Activated T-cell treated with anti-CD3 and anti-CD28 coated beads for 24 hours (primary cell): Measurements from ENCODE around the gene SERBP1.
A peak's percentile ranks its signal among the peaks of the same experiment; 100 is the strongest.
"Not testable (repeated sequence)": the region's sequence is repeated elsewhere in the genome, so short reads cannot be mapped to it uniquely, and the experiment has no call there.

Experiments used
- DNase-seq: peaks from one replicate; pipeline ENCODE4 v3.0.0-alpha.2; 2020; ENCODE audit warnings: low read depth

Gene SERBP1

DNA sequence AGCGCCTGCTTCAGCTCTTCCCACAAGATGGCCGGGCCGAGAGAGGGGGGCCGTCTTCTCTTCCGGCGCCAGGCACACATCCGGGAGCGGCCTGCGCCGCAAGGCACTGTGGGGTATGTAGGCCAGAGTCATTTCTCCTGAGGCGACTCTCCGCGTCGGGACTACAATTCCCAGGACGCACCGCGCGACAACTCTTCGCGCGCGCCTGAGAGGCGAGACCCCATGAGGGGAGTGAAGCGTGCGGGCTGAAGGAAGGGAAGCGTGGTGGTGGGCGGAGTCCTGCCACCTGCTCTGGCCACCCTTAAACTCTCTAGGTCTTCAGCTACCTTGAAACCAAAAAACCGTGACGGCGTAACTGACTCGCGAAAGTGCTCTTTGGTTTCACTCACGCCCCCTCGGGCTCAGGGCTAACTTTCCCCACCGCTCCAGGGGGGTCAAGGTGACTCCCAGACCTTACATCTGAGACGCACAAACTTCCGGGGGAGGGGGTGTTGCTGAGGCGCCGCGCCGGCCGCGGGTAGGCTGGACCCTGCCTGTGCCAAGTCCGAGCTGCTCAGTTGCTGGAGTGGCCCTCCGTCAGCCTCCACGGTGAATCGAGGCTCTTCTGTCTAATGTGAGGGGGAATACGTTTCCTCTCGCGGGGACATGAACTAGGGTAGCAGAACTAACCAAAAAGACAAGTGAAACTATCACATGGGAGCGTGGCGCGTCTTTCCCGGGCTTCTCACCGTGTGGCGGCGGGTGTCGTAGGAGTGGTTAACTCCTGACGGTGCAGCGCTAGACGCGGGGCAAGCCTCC, at the start of gene SERBP1:
SERBP1 (minus strand) TSS at position 45 of the 798 bp plus-strand sequence. CDS start 102 bp downstream, outside the sequence.
- DNase-seq, result peak; percentile 92

DNA sequence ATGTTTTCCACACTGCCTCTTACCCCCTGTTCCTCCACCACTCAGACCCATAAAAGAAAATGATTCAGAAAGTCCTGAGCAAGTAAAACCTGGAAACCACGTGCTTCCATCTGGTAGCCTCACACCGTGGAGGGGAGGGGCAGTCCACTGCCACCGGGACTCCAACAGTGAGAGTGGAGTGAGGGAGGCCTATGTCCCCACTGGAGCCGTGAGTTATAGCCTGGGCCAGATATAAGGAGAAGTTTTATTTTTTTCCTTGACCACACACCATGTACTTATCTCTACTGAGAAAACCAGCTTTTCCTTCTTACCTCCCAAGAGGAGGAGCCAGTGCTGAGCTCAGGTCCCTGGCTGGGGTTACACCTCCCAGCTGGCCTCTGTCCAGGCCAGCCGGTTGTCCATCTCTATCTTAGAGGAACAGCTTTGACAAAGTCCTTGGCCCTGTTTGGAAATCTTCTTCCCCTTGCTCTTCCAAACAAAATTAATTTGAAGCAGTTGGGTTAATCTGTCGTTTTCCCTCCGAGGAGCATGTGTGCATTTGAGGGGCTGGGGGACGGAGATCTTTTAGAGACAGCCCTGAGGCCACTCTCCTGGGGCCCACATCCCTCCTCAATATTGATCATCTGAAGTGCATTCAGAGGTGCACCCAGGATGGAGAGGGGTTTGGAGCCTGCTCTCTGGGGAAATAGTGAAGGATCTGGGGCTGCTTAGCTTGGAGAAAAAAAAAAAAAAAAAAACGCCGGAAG, 49.1 kb upstream of the SERBP1 start:
- no peak for DNase-seq

DNA sequence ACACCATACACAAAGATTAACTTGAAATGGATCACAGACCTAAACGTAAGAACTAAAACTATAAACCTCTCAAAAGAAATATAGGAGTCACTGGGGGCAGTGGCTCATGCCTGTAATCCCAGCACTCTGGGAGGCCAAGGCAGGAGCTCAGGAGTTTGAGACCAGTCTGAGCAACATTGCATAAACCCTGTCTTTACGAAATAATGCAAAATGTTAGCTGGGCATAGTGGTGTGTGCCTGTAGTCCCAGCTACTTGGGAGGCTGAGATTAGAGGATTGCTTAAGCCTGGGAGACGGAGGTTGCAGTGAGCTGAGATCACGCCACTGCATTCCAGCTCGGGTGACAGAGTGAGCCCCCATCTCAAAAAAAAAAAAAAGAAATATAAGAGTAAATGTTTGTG, 46.7 kb upstream of the SERBP1 start:
- DNase-seq, result no peak

DNA sequence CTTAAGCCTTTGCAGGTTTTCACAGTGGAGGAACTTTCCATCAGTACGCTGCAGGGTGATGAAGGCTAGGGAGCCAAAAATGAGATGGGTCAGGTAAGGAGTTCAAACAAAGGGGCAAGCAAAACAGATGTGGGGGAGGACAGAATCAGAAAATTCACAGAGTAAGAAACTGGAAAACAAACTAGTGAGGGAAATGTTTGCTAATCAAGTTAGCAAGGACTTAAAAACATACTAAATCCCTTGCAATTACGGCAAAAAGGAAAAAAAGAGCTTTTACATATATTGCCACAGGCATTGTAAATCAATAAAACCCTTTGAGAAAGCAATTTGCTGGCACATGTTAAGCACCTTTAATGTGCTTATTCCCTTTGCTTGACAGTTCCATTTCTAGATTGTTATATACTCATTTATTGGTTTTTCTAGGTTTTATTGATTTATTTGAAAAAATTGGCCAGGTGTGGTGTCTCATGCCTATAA, 45.8 kb upstream of the SERBP1 start:
- no peak for DNase-seq

- no peak for DNase-seq
These were observed 41.9 kb upstream of the SERBP1 start for GRCh38 chr1:67472056-67472455.

DNA sequence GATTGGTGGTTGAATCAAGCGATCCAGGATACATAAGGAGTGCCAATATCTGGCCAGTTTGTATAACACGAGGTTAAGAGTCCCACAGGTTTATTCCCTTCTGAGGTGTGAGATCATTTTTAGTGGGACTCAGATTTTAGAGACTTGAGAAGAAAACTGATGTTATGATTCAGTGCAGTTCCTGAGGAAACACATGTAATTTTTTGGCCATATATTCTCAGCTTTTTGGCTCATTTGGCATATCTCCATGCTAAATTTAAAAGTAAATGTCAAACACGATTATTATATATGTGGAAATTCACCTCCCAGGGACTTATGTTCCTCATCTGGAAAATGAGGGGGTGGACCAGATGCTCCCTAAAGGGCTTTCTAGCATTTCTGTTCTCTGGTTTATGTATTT, 39.2 kb upstream of the SERBP1 start:
- no peak for DNase-seq

DNA sequence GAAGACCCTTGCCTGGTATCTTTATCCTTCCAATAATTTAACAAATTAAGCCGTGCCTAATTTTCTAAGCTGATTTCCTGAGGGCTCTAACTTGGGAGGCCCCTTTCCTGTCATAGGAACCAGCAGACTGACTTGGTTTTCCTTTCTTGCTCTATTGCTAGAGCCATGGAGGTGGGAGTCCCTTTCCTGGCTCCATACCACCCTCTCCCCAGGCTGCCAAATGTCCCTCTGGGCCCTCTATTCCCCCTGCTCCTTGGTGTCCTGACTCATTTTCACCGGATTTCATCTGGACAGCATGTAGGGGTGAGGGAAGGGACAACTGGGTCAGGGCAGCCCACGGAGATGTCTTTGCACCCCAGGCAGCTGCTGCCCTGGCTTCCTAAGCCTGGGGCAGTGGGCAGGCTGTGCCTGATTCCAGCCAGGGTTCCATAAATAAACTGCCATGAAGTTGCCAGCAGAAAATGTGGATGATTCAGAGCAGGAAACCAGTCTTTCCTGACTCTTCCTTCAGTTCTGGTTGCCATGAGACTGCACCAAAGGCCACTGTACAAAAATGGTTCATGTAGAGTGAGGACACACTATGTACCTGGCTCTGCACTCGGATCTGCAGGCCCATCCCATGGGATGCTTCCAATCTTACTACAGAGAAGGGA, 38.0 kb upstream of the SERBP1 start:
- DNase-seq, result no peak

DNA sequence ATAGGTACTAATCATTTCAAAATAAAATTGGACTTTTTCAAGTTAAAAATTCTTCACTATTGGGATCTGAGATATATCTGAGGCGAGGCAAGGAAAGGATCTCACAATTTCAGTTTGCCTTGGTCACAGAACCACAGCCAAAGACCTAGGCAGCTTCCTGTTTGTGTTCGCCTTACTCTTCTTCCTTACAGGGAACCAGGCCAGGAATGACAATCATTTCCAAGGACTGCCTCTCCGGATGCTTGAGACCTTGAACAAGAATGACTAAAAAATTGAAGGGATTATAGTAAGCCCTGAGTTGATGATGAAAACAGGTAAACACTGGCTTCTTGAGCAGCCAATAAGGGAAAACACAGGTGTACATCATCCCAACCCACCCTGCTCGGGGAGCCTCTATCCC, 35.2 kb upstream of the SERBP1 start:
- DNase-seq, result no peak

DNA sequence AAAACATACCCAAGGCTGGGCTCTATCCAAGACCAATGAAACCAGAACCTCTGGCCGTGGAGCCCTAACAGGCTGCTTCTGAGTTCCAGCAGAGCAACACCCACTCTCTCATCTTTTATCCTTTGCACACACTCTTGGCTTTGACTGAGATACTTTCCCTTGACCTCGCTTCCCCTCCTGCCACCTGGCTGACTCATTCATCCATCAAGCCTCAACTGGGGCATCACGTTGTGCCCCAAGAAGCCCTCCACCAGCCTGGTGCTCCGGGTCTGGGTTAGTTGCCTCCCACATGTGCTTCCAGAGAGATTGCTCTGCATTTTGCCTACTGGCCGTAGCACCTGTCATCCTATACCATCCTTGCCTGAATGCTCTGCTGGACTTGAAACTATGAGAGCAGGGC, 34.5 kb upstream of the SERBP1 start:
- no peak for DNase-seq

- no peak for DNase-seq
These were observed 33.9 kb upstream of the SERBP1 start for GRCh38 chr1:67464058-67464457.

- DNase-seq, result no peak
These were observed 33.2 kb upstream of the SERBP1 start for GRCh38 chr1:67463298-67463955.

DNA sequence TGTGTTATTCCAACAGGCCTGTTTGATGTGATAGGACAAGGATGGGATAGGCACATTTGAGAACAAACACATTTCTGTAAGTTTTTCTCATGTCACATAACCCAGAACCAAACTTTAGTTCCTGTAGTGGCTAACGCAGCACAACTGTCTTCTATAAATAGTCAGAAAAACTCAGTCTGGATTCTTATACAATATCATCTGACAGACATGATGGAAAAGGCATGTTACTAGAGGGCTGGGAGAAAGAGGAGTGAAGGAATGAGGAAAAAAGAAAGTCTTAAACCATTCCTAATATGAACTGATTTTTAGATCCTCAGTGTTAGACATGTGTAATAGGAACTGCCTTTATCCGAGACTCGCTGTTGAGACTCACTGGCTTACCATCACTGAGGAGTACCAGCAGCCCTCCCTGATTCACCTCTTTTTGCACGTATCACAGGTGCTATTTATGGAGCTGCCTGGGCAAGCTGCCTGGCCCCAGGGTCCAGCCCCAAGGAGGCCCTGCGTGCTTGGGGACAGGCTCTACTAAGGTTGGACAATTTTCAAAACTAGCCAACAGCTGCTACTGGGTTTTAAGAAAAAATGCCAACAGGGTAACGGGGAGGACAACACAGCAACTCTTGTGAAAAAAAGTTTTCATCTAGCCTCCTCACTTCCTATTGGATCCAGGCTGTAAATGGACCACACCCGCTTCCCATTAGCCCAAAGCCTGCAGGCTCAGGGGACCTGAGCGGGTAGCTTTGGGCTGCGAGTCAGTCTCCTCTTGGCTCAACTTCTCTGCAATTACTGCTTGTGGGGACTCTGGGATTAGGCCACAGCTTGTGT, 30.7 kb upstream of the SERBP1 start:
- no peak for DNase-seq

DNA sequence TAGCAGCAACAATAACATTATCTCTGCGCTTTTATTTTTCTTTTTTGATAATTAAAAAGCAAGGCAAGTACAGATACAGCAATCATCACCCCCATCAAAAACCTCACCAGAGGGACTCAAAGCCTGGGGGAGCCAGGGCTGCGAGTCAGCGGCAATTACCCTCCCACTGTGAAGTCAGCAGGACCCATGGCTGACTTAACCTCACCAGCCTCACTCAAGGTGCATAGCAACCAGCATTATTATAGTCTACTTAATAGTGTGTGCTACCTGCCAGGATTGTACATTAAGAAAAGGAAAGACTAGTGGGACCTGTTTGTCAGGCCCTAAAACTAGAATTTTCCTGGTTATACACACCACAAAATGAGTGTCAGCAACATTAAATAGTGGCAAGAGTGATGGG, 28.9 kb upstream of the SERBP1 start:
- DNase-seq, result no peak

DNA sequence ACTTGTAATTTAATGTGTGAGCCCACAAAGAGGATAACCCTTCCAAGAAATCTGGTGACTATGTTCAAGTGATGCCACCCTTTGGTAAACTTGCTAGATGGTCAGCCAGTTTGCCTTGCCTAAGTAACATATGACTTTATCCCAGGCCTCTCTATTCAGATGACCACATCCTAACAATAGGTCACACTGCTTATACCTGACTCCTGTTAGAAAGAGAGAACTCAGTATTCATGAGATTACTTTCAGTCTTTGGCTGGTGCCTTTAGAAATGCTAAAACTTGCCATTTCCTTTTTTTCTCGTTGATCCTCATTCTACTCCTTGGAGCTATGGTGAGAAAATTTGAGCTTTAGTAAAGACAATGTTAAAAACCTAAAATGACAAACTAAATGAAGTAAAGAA, 28.5 kb upstream of the SERBP1 start:
- no peak for DNase-seq

GRCh38 chr1:67457247-67457646, 27.0 kb upstream of the SERBP1 start:
- no peak for DNase-seq

- DNase-seq, result no peak
These were observed 21.6 kb upstream of the SERBP1 start for GRCh38 chr1:67451815-67452214.

- DNase-seq, result no peak
These were observed 21.2 kb upstream of the SERBP1 start for GRCh38 chr1:67451356-67451755.

- no peak for DNase-seq
These were observed 16.7 kb upstream of the SERBP1 start for GRCh38 chr1:67446893-67447292.

DNA sequence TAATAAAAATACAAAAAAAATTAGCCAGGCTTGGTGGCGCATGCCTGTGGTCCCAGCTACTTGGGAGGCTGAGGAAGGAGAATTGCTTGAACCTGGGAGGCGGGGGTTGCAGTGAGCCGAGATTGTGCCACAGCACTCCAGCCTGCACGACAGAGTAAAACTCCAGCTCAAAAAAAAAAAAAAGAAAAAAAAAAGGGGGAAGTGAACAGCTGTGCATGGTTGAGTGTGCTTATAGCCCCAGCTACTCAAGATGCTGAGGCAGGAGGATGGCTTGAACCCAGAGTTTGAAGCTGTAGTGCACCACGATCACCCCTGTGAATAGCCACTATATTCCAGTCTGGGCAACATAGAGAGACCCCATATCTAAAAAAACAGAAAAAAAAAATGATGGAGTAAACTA, 15.8 kb upstream of the SERBP1 start:
- not testable (repeated sequence) for DNase-seq

DNA sequence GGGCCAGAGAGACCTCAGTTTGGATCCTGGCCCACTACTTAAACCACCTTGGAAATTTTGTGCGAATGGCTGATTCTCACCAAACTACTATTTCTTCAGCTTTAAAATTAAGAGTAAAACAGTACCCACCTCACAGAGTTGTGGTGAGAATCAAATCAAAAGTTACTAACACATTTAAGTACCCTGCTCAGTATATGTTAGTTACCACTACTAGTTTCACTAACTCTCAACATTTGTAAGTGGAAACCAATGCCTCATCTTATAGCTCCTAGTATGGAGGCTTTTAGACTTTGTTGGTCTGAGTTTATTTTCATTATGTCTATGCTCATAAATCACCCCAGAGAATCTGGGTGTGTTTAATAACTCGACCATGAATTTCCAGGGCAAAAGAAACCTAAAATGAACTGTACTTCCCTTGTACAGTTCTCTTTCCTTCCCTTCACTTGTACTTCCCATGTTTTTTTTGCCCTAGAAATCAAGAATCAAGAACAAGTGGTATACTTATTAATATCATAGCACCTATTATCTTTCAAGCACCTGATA, 11.6 kb upstream of the SERBP1 start:
- DNase-seq, result no peak

DNA sequence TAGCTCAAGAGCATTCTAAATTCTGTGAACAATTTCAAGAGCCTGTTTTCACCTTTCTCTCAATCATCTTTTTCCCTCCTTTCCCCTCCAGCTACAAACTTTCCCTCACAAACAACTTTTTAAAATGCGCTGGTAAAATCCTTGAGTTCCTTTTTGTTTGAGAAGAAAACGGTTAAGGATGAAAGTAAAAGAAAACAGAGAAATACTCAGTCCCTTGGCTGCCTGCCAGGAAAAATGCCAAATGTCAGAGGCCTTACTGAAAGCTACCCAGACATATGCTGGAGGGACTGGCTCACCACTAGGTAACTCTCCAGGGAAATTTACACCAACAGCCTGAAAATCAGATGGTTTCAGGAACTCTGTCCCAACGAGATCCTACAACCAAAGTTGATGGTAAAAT, 11.0 kb upstream of the SERBP1 start:
- DNase-seq, result no peak
